Stimulated activated CD4-positive, alpha-beta T cell treated with anti-CD3 and anti-CD28 coated beads, Interleukin-12 subunit alpha, Interleukin-12 subunit beta, amount 100 ng/mL, for 4 hours (primary cell): ENCODE results near the gene ME3.

Experiments used
- DNase-seq: peaks from one replicate; pipeline ENCODE4 v3.0.0-alpha.2; 2020

Gene ME3

GRCh38 chr11:86692317-86692716 is 19.9 kb upstream of the ME3 start:
- DNase-seq = no peak

GRCh38 chr11:86688398-86689179 is 16.2 kb upstream of the ME3 start:
- no peak for DNase-seq

- DNase-seq = no peak
These were observed 14.9 kb upstream of the ME3 start for GRCh38 chr11:86687185-86687778.

- no peak for DNase-seq
These were observed 14.1 kb upstream of the ME3 start for GRCh38 chr11:86686531-86686930.

- no peak for DNase-seq
These were observed 9.0 kb upstream of the ME3 start for GRCh38 chr11:86681483-86681756.

GRCh38 chr11:86680716-86681482 is 8.5 kb upstream of the ME3 start:
- no peak for DNase-seq

- no peak for DNase-seq
These were observed 6.4 kb upstream of the ME3 start for GRCh38 chr11:86678823-86679222.

- DNase-seq = no peak
These were observed 5.9 kb upstream of the ME3 start for GRCh38 chr11:86678296-86678695.

- no peak for DNase-seq
These were observed 4.2 kb upstream of the ME3 start for GRCh38 chr11:86676533-86677154.

GRCh38 chr11:86676010-86676409 is 3.6 kb upstream of the ME3 start:
- DNase-seq = no peak

GRCh38 chr11:86675017-86675416 is 2.6 kb upstream of the ME3 start:
- no peak for DNase-seq

GRCh38 chr11:86673872-86674750 is 1.7 kb upstream of the ME3 start:
- no peak for DNase-seq

- no peak for DNase-seq
These were observed 833 bp upstream of the ME3 start for GRCh38 chr11:86673055-86673843.

GRCh38 chr11:86671531-86672006 is 847 bp downstream of the ME3 start:
- peak; percentile 21 for DNase-seq

- DNase-seq = no peak
These were observed 1.5 kb downstream of the ME3 start for GRCh38 chr11:86670911-86671310.

- DNase-seq = no peak
These were observed 2.2 kb downstream of the ME3 start for GRCh38 chr11:86670181-86670580.

GRCh38 chr11:86669424-86669823 is 3.0 kb downstream of the ME3 start:
- no peak for DNase-seq

- no peak for DNase-seq
These were observed 3.5 kb downstream of the ME3 start for GRCh38 chr11:86668929-86669328.

GRCh38 chr11:86666193-86666592 is 6.2 kb downstream of the ME3 start:
- no peak for DNase-seq

GRCh38 chr11:86664930-86665329 is 7.5 kb downstream of the ME3 start:
- no peak for DNase-seq

GRCh38 chr11:86663761-86664160 is 8.7 kb downstream of the ME3 start:
- no peak for DNase-seq

GRCh38 chr11:86663291-86663690 is 9.1 kb downstream of the ME3 start:
- DNase-seq = no peak
